Stimulated activated CD8-positive, alpha-beta memory T cell treated with anti-CD3 and anti-CD28 coated beads, Interleukin-7, amount 100 ng/mL, for 48 hours (primary cell): Measurements from ENCODE around the gene ACOX1.

Experiments
- DNase-seq, 2 donors: peaks; one replicate each; pipeline ENCODE4 v3.0.0-alpha.2; 2020; ENCODE audit warnings: low read depth in 1 of 2; ENCODE audit errors: extremely low read depth in 1 of 2

ACOX1 gene

GRCh38 chr17:75893305-75894048 is 85.5 kb downstream of the ACOX1 start:
- no peak for DNase-seq

- DNase-seq: no peak
Observed at GRCh38 chr17:75892556-75893224, 86.3 kb downstream of the ACOX1 start.

- DNase-seq: no peak
Observed at GRCh38 chr17:75891605-75892555, 87.1 kb downstream of the ACOX1 start.
